ENCODE measurements around the gene APOH. TPM values are rescaled to one million over a fixed set of nuclear protein-coding genes. Genes with fewer than 3 reads are reported as not detected.

The APOH gene, protein sequence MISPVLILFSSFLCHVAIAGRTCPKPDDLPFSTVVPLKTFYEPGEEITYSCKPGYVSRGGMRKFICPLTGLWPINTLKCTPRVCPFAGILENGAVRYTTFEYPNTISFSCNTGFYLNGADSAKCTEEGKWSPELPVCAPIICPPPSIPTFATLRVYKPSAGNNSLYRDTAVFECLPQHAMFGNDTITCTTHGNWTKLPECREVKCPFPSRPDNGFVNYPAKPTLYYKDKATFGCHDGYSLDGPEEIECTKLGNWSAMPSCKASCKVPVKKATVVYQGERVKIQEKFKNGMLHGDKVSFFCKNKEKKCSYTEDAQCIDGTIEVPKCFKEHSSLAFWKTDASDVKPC
- total RNA-seq, result not detected in 2 replicates

DNA sequence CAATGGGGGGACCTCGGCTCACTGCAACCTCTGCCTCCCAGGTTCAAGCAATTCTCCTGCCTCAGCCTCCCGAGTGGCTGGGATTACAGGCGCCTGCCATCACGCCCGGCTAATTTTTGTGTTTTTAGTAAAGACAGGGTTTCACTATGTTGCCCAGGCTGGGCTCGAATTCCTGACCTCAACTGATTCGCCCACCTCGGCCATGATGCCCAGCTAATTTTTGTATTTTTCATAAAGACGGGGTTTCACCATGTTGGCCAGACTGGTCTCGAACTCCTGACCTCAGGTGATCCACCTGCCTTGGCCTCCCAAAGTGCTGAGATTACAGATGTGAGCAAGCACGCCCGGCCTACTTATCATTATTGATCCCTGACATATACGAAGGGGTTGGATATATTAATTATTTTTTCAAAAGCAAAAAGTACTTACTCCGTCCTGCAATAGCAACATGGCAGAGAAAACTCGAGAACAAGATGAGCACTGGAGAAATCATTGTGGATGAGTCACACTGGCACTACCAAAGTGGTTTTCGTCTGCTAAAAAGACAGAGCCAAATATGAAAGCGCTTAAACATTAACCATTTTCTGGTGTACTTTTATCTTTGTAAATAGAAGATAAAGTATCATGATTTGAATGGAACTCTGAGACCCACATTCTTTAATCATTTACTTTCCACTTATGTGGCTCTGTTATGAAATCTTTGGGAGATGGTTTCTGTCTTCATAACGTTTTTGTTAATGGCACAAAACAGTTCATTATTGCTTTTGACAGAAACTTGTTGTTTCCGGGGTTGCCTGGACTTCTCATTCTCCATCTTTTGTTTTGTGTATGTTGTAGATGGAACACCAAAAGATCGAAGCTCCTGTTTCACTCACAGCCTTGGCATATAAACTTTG lies at the start of gene APOH:
APOH (minus strand) TSS at position 529 of the 896 bp plus-strand sequence; CDS start at position 493, 36 bp downstream.
- Histone ChIP-seq H3K27me3 (ENCODE audit: control insufficient read depth, insufficient read depth, low read length) (no peaks in the 10 kb centered on the region), H3K4me3 (ENCODE audit: low read depth, low read length) (no peak within 1 kb of the TSS), H3K36me3 (ENCODE audit: control insufficient read depth, insufficient read depth, low read length) (no peaks in the 10 kb centered on the region)
- TF ChIP-seq, protein P1, sequence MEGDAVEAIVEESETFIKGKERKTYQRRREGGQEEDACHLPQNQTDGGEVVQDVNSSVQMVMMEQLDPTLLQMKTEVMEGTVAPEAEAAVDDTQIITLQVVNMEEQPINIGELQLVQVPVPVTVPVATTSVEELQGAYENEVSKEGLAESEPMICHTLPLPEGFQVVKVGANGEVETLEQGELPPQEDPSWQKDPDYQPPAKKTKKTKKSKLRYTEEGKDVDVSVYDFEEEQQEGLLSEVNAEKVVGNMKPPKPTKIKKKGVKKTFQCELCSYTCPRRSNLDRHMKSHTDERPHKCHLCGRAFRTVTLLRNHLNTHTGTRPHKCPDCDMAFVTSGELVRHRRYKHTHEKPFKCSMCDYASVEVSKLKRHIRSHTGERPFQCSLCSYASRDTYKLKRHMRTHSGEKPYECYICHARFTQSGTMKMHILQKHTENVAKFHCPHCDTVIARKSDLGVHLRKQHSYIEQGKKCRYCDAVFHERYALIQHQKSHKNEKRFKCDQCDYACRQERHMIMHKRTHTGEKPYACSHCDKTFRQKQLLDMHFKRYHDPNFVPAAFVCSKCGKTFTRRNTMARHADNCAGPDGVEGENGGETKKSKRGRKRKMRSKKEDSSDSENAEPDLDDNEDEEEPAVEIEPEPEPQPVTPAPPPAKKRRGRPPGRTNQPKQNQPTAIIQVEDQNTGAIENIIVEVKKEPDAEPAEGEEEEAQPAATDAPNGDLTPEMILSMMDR (IDR thresholded peaks at IDR 0.05; ENCODE audit: insufficient read depth, low read length, poor library complexity, severe bottlenecking), result no peak
- no peak for DNase-seq (ENCODE audit: low read depth)

DNA sequence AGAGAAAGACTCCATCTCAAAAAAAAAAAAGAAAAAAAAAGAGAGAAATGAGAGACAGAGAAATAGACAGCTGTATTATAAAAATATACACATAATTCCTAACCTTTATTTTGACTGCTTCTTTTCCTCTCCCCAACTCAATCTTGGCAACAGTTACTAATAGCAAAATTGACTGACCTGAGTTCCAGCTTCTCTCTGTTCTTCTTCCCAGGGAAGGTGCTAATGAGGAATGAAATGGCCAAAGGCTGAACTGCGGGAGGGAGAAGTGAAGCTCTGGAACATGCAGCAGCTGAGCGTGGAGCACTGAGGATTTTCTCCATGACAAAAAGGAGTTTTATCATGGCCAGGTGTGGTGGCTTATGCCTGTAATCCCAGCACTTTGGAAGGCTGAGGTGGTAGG lies 48.0 kb upstream of the APOH start:
- Histone ChIP-seq H3K4me3 (ENCODE audit: low read depth, low read length) (no peak overlapping the region), H3K36me3 (ENCODE audit: control insufficient read depth, insufficient read depth, low read length) (no peaks in the 10 kb centered on the region), H3K27me3 (ENCODE audit: control insufficient read depth, insufficient read depth, low read length) (no peaks in the 10 kb centered on the region)
- no peak for DNase-seq (ENCODE audit: low read depth)
- TF ChIP-seq, protein P1 (IDR thresholded peaks at IDR 0.05; ENCODE audit: insufficient read depth, low read length, poor library complexity, severe bottlenecking), result no peak

DNA sequence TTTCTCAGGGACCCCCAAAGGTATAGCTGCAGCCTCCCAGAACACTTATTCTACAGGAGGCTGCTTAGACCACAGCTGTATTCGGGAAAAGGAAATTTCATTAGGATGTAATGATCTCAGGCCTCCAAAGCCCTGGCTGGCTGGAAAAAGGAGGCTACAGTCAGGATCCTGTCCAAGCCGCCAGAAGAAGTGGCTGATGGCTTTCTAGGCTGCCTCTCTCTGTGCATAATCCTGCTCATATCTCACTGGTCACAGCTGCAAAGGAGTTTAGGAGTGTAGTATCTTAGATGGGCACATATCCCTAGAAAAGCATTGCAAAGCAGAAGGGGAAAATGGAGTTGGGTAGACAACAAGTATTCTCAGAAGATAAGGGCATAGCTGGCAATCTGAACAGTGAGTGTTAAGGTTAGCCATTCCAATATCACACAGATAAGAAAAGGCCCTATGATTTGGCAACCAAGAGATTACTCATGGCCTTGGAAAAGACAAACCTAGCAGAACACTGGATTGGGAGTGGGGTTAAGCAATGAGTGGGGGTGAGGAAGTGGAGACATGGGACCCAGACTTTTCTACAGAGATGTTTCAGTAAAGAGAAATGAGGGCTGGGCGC lies 47.2 kb upstream of the APOH start:
- Histone ChIP-seq H3K27me3 (ENCODE audit: control insufficient read depth, insufficient read depth, low read length) (no peaks in the 10 kb centered on the region), H3K4me3 (ENCODE audit: low read depth, low read length) (no peak overlapping the region), H3K36me3 (ENCODE audit: control insufficient read depth, insufficient read depth, low read length) (no peaks in the 10 kb centered on the region)
- DNase-seq (ENCODE audit: low read depth), result no peak
- TF ChIP-seq, protein P1 (IDR thresholded peaks at IDR 0.05; ENCODE audit: insufficient read depth, low read length, poor library complexity, severe bottlenecking), result no peak

DNA sequence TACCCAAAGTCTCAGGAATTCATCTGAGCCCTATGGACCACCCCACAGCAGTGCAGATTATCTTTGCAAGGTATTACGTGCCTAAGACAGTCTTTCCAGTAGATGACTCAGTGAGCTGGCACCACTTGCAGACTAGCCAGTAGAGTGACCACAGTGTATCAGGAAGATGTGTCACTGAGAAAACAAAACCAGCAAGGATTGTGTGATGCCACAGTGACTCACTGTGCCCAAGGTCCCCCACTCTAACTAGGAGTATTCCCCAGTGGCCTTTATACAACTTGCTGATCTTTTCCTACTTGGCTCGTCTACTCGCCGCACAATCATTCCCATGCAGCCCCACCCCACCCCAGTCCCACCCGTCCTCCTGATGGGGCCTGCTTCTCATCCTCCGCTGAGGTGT lies 46.4 kb upstream of the APOH start:
- Histone ChIP-seq H3K36me3 (ENCODE audit: control insufficient read depth, insufficient read depth, low read length) (no peaks in the 10 kb centered on the region), H3K4me3 (ENCODE audit: low read depth, low read length) (no peak overlapping the region), H3K27me3 (ENCODE audit: control insufficient read depth, insufficient read depth, low read length) (no peaks in the 10 kb centered on the region)
- TF ChIP-seq, protein P1 (IDR thresholded peaks at IDR 0.05; ENCODE audit: insufficient read depth, low read length, poor library complexity, severe bottlenecking), result no peak
- DNase-seq (ENCODE audit: low read depth), result peak; percentile 100

DNA sequence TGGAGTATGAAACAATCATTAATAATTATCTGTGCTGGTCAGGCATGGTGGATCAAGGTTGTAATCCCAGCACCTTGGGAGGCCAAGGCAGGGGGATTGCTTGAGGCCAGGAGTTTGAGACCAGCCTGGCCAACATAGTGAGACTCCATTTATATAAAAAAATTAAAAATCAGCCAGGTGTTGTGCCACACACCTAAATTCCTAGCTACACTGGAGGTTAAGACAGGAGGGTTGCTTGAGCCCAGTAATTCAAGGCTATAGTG lies 44.3 kb upstream of the APOH start:
- no peak overlapping the region for H3K4me3 ChIP-seq (ENCODE audit: low read depth, low read length)
- TF ChIP-seq, protein P1 (IDR thresholded peaks at IDR 0.05; ENCODE audit: insufficient read depth, low read length, poor library complexity, severe bottlenecking), result no peak
- no peaks in the 10 kb centered on the region for H3K36me3 ChIP-seq (ENCODE audit: control insufficient read depth, insufficient read depth, low read length)
- no peaks in the 10 kb centered on the region for H3K27me3 ChIP-seq (ENCODE audit: control insufficient read depth, insufficient read depth, low read length)
- DNase-seq (ENCODE audit: low read depth), result no peak

All from kidney epithelial cell (primary cell).